Epithelial cell of proximal tubule (primary cell): Measurements from ENCODE around the gene GAGE12D. TPM values are rescaled to one million over a fixed set of nuclear protein-coding genes. Genes with fewer than 3 reads are reported as not detected.
"Not testable (repeated sequence)": the region's sequence is repeated elsewhere in the genome, so short reads cannot be mapped to it uniquely, and the experiment has no call there.

Source experiments
- DNase-seq: peaks from one replicate; pipeline ENCODE4 v3.0.0-alpha.2; 2011; ENCODE audit warnings: low read depth
- H3K4me3 ChIP-seq: 2 replicates; pipeline ENCODE4 v1.5.1; 2011; ENCODE audit warnings: low read depth, mild to moderate bottlenecking, low read length
- total RNA-seq: library from RNA; depleted of rRNA; stranded (reverse); fragments of >200 nt; gene quantifications from 2 replicates; pipeline ENCODE4 v1.2.3, GENCODE V29; 2015

GAGE12D gene
- not detected in 2 replicates for total RNA-seq

DNA sequence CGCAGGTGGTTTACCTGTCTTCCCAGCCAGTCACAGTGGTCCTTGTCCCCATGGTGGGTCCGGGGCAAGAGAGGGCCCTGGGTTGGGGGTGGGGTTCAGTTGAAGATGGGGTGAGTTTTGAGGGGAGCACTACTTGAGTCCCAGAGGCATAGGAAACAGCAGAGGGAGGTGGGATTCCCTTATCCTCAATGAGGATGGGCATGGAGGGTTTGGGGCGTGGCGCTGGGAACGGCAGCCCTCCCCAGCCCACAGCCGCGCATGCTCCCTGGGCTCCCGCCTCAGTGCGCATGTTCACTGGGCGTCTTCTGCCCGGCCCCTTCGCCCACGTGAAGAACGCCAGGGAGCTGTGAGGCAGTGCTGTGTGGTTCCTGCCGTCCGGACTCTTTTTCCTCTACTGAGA is at the start of gene GAGE12D:
TSS of gene GAGE12D (plus strand) at position 301 of the 400 bp plus-strand sequence. CDS start 1,155 bp downstream, outside the sequence.
- not testable (repeated sequence) for DNase-seq, H3K4me3 ChIP-seq

GRCh38 chrX:49531877-49532276 is 9.7 kb upstream of the GAGE12D start, which contains the start of gene GAGE12C:
GAGE12C (plus strand) TSS chrX:49532177; CDS start chrX:49533332, 1,155 bp downstream.
- DNase-seq, H3K4me3 ChIP-seq: not testable (repeated sequence)

GRCh38 chrX:49550989-49551388 is 9.5 kb downstream of the GAGE12D start, which contains the start of gene GAGE12E:
GAGE12E (plus strand) TSS chrX:49551289; CDS start chrX:49552444, 1,155 bp downstream.
- DNase-seq, H3K4me3 ChIP-seq: not testable (repeated sequence)

- DNase-seq: not testable (repeated sequence)
Measured at GRCh38 chrX:49560542-49560941, 19.0 kb downstream of the GAGE12D start, which contains the start of gene GAGE12F. GAGE12F (plus strand) TSS chrX:49560842; CDS start chrX:49561997, 1,155 bp downstream.

DNA sequence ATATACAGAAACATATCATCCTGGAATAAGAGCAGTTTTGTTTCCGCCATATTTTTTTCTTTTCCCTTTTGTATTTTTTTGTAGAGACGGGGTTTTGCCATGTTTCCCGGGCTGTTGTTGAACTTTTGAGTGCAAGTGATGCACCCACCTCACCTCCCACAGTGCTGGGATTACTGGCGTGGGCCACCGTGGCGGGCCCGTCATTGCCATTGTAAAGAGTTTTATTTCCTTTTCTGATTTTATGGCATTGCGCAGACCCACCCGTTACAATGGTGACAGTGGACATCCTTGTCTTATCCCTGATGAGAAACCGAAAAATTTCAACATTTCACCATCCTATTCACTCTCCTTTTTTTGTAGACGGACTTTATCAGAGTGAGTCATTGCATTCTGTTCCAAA is 27.2 kb downstream of the GAGE12D start:
- not testable (repeated sequence) for DNase-seq, H3K4me3 ChIP-seq

More at GRCh38 chrX:49560542-49560941, 19.0 kb downstream of the GAGE12D start, which contains the start of gene GAGE12F:
- H3K4me3 ChIP-seq: not testable (repeated sequence)

GRCh38 chrX:49569152-49569551 is 27.6 kb downstream of the GAGE12D start:
- DNase-seq, H3K4me3 ChIP-seq: not testable (repeated sequence)

DNA sequence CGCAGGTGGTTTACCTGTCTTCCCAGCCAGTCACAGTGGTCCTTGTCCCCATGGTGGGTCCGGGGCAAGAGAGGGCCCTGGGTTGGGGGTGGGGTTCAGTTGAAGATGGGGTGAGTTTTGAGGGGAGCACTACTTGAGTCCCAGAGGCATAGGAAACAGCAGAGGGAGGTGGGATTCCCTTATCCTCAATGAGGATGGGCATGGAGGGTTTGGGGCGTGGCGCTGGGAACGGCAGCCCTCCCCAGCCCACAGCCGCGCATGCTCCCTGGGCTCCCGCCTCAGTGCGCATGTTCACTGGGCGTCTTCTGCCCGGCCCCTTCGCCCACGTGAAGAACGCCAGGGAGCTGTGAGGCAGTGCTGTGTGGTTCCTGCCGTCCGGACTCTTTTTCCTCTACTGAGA is 28.6 kb downstream of the GAGE12D start, which contains the start of gene GAGE12G:
TSS of gene GAGE12G (plus strand) at position 301 of the 400 bp plus-strand sequence. CDS start 1,155 bp downstream, outside the sequence.
- H3K4me3 ChIP-seq, DNase-seq: not testable (repeated sequence)

DNA sequence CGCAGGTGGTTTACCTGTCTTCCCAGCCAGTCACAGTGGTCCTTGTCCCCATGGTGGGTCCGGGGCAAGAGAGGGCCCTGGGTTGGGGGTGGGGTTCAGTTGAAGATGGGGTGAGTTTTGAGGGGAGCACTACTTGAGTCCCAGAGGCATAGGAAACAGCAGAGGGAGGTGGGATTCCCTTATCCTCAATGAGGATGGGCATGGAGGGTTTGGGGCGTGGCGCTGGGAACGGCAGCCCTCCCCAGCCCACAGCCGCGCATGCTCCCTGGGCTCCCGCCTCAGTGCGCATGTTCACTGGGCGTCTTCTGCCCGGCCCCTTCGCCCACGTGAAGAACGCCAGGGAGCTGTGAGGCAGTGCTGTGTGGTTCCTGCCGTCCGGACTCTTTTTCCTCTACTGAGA is 38.1 kb downstream of the GAGE12D start, which contains the start of gene GAGE12H:
TSS of gene GAGE12H (plus strand) at position 301 of the 400 bp plus-strand sequence. CDS start 1,155 bp downstream, outside the sequence.
- H3K4me3 ChIP-seq: not testable (repeated sequence)

DNA sequence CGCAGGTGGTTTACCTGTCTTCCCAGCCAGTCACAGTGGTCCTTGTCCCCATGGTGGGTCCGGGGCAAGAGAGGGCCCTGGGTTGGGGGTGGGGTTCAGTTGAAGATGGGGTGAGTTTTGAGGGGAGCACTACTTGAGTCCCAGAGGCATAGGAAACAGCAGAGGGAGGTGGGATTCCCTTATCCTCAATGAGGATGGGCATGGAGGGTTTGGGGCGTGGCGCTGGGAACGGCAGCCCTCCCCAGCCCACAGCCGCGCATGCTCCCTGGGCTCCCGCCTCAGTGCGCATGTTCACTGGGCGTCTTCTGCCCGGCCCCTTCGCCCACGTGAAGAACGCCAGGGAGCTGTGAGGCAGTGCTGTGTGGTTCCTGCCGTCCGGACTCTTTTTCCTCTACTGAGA is 47.7 kb downstream of the GAGE12D start, which contains the start of gene GAGE2A:
TSS of gene GAGE2A (plus strand) at position 301 of the 400 bp plus-strand sequence. CDS start 1,155 bp downstream, outside the sequence.
- not testable (repeated sequence) for H3K4me3 ChIP-seq, DNase-seq

More for the DNA sequence above, 38.1 kb downstream of the GAGE12D start, which contains the start of gene GAGE12H:
- not testable (repeated sequence) for DNase-seq

DNA sequence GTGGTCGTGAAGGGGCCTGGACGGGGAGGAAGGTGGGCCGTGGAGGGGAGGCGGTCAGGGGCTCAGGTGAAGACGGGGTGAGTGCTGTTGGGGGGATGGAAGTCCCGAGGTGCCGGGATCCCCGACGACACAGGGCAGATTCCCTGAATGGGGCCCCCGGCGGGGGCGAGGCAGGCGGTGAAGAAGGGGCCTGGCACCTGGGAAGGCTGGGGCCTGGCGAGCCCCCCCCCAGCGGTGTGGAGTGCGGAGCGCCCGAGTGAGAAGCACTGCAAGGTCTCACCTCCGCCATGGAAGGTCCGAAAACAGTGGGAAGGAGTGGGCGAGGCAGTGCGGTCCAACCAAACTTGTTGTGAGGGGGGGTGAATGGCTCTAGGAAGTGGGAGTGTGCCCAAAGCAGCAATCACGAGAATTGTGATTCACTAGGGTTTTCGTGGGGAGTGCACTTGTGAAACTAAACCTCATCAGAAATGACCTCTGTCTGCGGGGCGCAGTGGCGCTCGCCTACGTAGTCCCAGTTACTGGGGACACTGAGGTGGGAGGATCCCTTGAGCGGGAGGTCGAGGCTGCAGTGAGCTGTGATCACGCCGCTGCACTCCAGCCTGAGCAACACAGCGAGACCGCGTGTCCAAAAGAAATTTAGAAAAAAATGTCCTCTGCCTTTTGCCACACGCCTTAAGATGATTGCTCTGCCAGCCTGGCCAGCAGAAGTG is 48.4 kb downstream of the GAGE12D start:
- not testable (repeated sequence) for DNase-seq

DNA sequence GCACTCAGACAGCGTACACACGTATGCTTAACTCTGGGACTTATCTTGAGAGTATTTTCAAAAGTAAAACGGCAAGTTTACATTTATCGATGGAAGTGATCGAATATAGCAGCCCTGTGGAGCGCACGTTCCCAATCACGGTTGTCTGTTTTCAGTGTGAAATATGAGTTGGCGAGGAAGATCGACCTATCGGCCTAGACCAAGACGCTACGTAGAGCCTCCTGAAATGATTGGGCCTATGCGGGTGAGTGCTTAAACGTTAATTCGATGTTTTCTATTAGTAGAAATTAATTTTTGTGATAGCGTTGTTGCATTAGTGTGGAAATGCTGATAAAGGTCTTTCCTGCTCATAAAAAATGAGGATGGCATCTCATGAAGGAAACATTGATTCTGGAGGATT is 49.0 kb downstream of the GAGE12D start:
- H3K4me3 ChIP-seq, DNase-seq: not testable (repeated sequence)

More for the DNA sequence above, 48.4 kb downstream of the GAGE12D start:
- H3K4me3 ChIP-seq: not testable (repeated sequence)

Other genes starting within 250 kb of the GAGE12D start
- gene GAGE10, start 238.1 kb upstream of the GAGE12D start, total RNA-seq: not detected in 2 replicates
- gene GAGE12J, start 219.7 kb upstream of the GAGE12D start, total RNA-seq: not detected in 2 replicates
- gene GAGE13, start 210.2 kb upstream of the GAGE12D start, total RNA-seq: not detected in 2 replicates
- not detected in 2 replicates for gene GAGE12C, start 9.6 kb upstream of the GAGE12D start, total RNA-seq
- not detected in 2 replicates for gene GAGE12E, start 9.6 kb downstream of the GAGE12D start, total RNA-seq
- gene GAGE12F, start 19.1 kb downstream of the GAGE12D start, total RNA-seq: not detected in 2 replicates
- not detected in 2 replicates for gene GAGE12G, start 28.7 kb downstream of the GAGE12D start, total RNA-seq
- not detected in 2 replicates for gene GAGE12H, start 38.2 kb downstream of the GAGE12D start, total RNA-seq
- not detected in 2 replicates for gene GAGE2A, start 47.8 kb downstream of the GAGE12D start, total RNA-seq
- not detected in 2 replicates for gene GAGE1, start 57.3 kb downstream of the GAGE12D start, total RNA-seq
- not detected in 2 replicates for gene PAGE1, start 154.3 kb downstream of the GAGE12D start, total RNA-seq